ENCODE measurements around the gene MORC3.

MORC3 gene

GRCh38 chr21:36420571-36421339 lies 100.8 kb downstream of the MORC3 start:
- Histone ChIP-seq H3K36me3 (ENCODE audit: control insufficient read depth in 5 of 5, insufficient read depth in 5 of 5, low read length in 5 of 5) (peaks cover 0 to 5% (median 2%) of the 10 kb centered on the region in 5 donors), H3K27ac (ENCODE audit: low read depth, low read length) (no peak overlapping the region), H3K4me1 (ENCODE audit: control insufficient read depth in 5 of 5, insufficient read depth in 5 of 5, low read length in 5 of 5) (peaks cover 0 to 6% (median 2%) of the 10 kb centered on the region in 5 donors), H3K4me3 (ENCODE audit: low read depth in 1 of 5, low read length in 5 of 5) (no peak overlapping the region), H3K27me3 (ENCODE audit: control insufficient read depth in 5 of 5, insufficient read depth in 4 of 5, low read length in 5 of 5) (no peaks in the 10 kb centered on the region), H3K9ac (ENCODE audit: low read length in 5 of 5) (no peak overlapping the region), H3K9me3 (ENCODE audit: control insufficient read depth in 5 of 5, low read length in 5 of 5) (no peaks in the 10 kb centered on the region)

- Histone ChIP-seq H3K27me3 (ENCODE audit: control insufficient read depth in 5 of 5, insufficient read depth in 4 of 5, low read length in 5 of 5) (peaks cover 0 to 3% (median 0%) of the 10 kb centered on the region in 5 donors), H3K4me1 (ENCODE audit: control insufficient read depth in 5 of 5, insufficient read depth in 5 of 5, low read length in 5 of 5) (peaks cover 0 to 6% (median 3%) of the 10 kb centered on the region in 5 donors), H3K9ac (ENCODE audit: low read length in 5 of 5) (no peak overlapping the region), H3K9me3 (ENCODE audit: control insufficient read depth in 5 of 5, low read length in 5 of 5) (no peaks in the 10 kb centered on the region), H3K27ac (ENCODE audit: low read depth, low read length) (no peak overlapping the region), H3K4me3 (ENCODE audit: low read depth in 1 of 5, low read length in 5 of 5) (no peak overlapping the region), H3K36me3 (ENCODE audit: control insufficient read depth in 5 of 5, insufficient read depth in 5 of 5, low read length in 5 of 5) (no peaks in the 10 kb centered on the region)
Measured at GRCh38 chr21:36422279-36423098, 102.5 kb downstream of the MORC3 start.

GRCh38 chr21:36423771-36424433 lies 103.9 kb downstream of the MORC3 start:
- Histone ChIP-seq H3K9me3 (ENCODE audit: control insufficient read depth in 5 of 5, low read length in 5 of 5) (no peaks in the 10 kb centered on the region), H3K27me3 (ENCODE audit: control insufficient read depth in 5 of 5, insufficient read depth in 4 of 5, low read length in 5 of 5) (peaks cover 0 to 3% (median 0%) of the 10 kb centered on the region in 5 donors), H3K9ac (ENCODE audit: low read length in 5 of 5) (no peak overlapping the region), H3K36me3 (ENCODE audit: control insufficient read depth in 5 of 5, insufficient read depth in 5 of 5, low read length in 5 of 5) (no peaks in the 10 kb centered on the region), H3K4me1 (ENCODE audit: control insufficient read depth in 5 of 5, insufficient read depth in 5 of 5, low read length in 5 of 5) (peaks cover 0 to 6% (median 3%) of the 10 kb centered on the region in 5 donors), H3K4me3 (ENCODE audit: low read depth in 1 of 5, low read length in 5 of 5) (no peak overlapping the region), H3K27ac (ENCODE audit: low read depth, low read length) (no peak overlapping the region)

GRCh38 chr21:36424592-36424991 lies 104.6 kb downstream of the MORC3 start:
- no peak overlapping the region for H3K27ac ChIP-seq (ENCODE audit: low read depth, low read length)
- no peak overlapping the region for H3K4me3 ChIP-seq (ENCODE audit: low read depth in 1 of 5, low read length in 5 of 5)
- no peaks in the 10 kb centered on the region for H3K36me3 ChIP-seq (ENCODE audit: control insufficient read depth in 5 of 5, insufficient read depth in 5 of 5, low read length in 5 of 5)
- peaks cover 0 to 11% (median 5%) of the 10 kb centered on the region in 5 donors for H3K4me1 ChIP-seq (ENCODE audit: control insufficient read depth in 5 of 5, insufficient read depth in 5 of 5, low read length in 5 of 5)
- no peak overlapping the region for H3K9ac ChIP-seq (ENCODE audit: low read length in 5 of 5)
- H3K27me3 ChIP-seq (ENCODE audit: control insufficient read depth in 5 of 5, insufficient read depth in 4 of 5, low read length in 5 of 5): peaks cover 0 to 5% (median 0%) of the 10 kb centered on the region in 5 donors
- H3K9me3 ChIP-seq (ENCODE audit: control insufficient read depth in 5 of 5, low read length in 5 of 5): no peaks in the 10 kb centered on the region

GRCh38 chr21:36425286-36425685 lies 105.3 kb downstream of the MORC3 start:
- no peak overlapping the region for H3K4me3 ChIP-seq (ENCODE audit: low read depth in 1 of 5, low read length in 5 of 5)
- H3K36me3 ChIP-seq (ENCODE audit: control insufficient read depth in 5 of 5, insufficient read depth in 5 of 5, low read length in 5 of 5): no peaks in the 10 kb centered on the region
- no peak overlapping the region for H3K27ac ChIP-seq (ENCODE audit: low read depth, low read length)
- no peaks in the 10 kb centered on the region for H3K9me3 ChIP-seq (ENCODE audit: control insufficient read depth in 5 of 5, low read length in 5 of 5)
- peaks cover 0 to 5% (median 0%) of the 10 kb centered on the region in 5 donors for H3K27me3 ChIP-seq (ENCODE audit: control insufficient read depth in 5 of 5, insufficient read depth in 4 of 5, low read length in 5 of 5)
- H3K4me1 ChIP-seq (ENCODE audit: control insufficient read depth in 5 of 5, insufficient read depth in 5 of 5, low read length in 5 of 5): peaks cover 2 to 10% (median 7%) of the 10 kb centered on the region in 5 donors
- no peak overlapping the region for H3K9ac ChIP-seq (ENCODE audit: low read length in 5 of 5)

Data from subcutaneous abdominal adipose tissue (tissue), 5 donors.